Erythroblast (primary cell): ENCODE results near the gene PTPN22.

Experiments used
- GATA1 ChIP-seq: IDR thresholded peaks from 2 replicates; pipeline ENCODE4 v1.6.1; 2011; ENCODE audit warnings: low read depth, mild to moderate bottlenecking, control low read depth, low read length, moderate library complexity
- POLR2A ChIP-seq: IDR thresholded peaks from 2 replicates; pipeline ENCODE4 v1.6.1; 2011; ENCODE audit warnings: mild to moderate bottlenecking, low read length

GRCh38 chr1:113813218-113813617, 58.3 kb downstream of the PTPN22 start:
- TF ChIP-seq POLR2A (no peak), GATA1 (no peak)
